ENCODE measurements around the gene SUSD3. TPM values are rescaled to one million over a fixed set of nuclear protein-coding genes. Genes with fewer than 3 reads are reported as not detected.

Gene SUSD3
- total and polyA plus RNA-seq, 2 donors (not counting 3 experiments of a cell fraction or from before 2014, with no cell fraction given), result not detected

- TF ChIP-seq GATA2 (IDR thresholded peaks at IDR 0.05; ENCODE audit: insufficient read depth, insufficient read length, low read depth, low read length), result no peak
- no peak for TF ChIP-seq MYC (IDR thresholded peaks at IDR 0.05; ENCODE audit: low read depth, low read length)
- no peak for TF ChIP-seq JUN (IDR thresholded peaks at IDR 0.05; ENCODE audit: borderline replicate concordance, insufficient read depth, insufficient read length, low read depth)
- TF ChIP-seq, protein P1, sequence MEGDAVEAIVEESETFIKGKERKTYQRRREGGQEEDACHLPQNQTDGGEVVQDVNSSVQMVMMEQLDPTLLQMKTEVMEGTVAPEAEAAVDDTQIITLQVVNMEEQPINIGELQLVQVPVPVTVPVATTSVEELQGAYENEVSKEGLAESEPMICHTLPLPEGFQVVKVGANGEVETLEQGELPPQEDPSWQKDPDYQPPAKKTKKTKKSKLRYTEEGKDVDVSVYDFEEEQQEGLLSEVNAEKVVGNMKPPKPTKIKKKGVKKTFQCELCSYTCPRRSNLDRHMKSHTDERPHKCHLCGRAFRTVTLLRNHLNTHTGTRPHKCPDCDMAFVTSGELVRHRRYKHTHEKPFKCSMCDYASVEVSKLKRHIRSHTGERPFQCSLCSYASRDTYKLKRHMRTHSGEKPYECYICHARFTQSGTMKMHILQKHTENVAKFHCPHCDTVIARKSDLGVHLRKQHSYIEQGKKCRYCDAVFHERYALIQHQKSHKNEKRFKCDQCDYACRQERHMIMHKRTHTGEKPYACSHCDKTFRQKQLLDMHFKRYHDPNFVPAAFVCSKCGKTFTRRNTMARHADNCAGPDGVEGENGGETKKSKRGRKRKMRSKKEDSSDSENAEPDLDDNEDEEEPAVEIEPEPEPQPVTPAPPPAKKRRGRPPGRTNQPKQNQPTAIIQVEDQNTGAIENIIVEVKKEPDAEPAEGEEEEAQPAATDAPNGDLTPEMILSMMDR (IDR thresholded peaks at IDR 0.05; ENCODE audit: extremely low read depth in 1 of 2, insufficient read depth in 1 of 2, low read depth in 1 of 2, low read length in 2 of 2), result no peak
- TF ChIP-seq, protein P2, sequence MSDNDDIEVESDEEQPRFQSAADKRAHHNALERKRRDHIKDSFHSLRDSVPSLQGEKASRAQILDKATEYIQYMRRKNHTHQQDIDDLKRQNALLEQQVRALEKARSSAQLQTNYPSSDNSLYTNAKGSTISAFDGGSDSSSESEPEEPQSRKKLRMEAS (IDR thresholded peaks at IDR 0.05; ENCODE audit: insufficient read depth, insufficient read length), result no peak
- Histone ChIP-seq H3K79me2 (ENCODE audit: control insufficient read depth, insufficient read depth, low read length) (no peaks in the 10 kb centered on the region), H4K20me1 (replicated peaks; ENCODE audit: control insufficient read depth, extremely low read depth, insufficient read depth, low read length) (no peaks in the 10 kb centered on the region), H3K4me3 (replicated peaks in 1 of 3; ENCODE audit: insufficient read depth in 1 of 3, low read depth in 1 of 3, low read length in 3 of 3) (no peak overlapping the region), H3K4me2 (ENCODE audit: insufficient read depth, low read length) (no peak overlapping the region), H2AFZ (ENCODE audit: low read depth, low read length) (no peak overlapping the region), H3K27me3 (ENCODE audit: control insufficient read depth in 2 of 2, insufficient read depth in 2 of 2, low read length in 2 of 2) (no peaks in the 10 kb centered on the region), H3K4me1 (ENCODE audit: control insufficient read depth, extremely low read depth, insufficient read depth, low read length) (no peaks in the 10 kb centered on the region), H3K9me1 (replicated peaks; ENCODE audit: control insufficient read depth, extremely low read depth, insufficient read depth, low read length) (no peaks in the 10 kb centered on the region), H3K9ac (replicated peaks; ENCODE audit: extremely low read depth, insufficient read depth, low read length) (no peak overlapping the region), H3K36me3 (ENCODE audit: control insufficient read depth in 2 of 2, extremely low read depth in 1 of 2, insufficient read depth in 2 of 2, low read length in 2 of 2) (no peaks in the 10 kb centered on the region), H3K9me3 (replicated peaks; ENCODE audit: control insufficient read depth, insufficient read depth, low read length) (no peaks in the 10 kb centered on the region), H3K27ac (ENCODE audit: insufficient read depth, low read depth, low read length) (no peak overlapping the region)
- intact Hi-C loops (cut with micrococcal nuclease) (no loop called here), dilution Hi-C loops (cut with MboI; ENCODE audit: extremely low pct_ligation_motif_present, low sequenced_read_pairs) (no loop called here)
- ChIA-PET POLR2A (no interaction called here), CTCF (interaction anchor here (0.9 kb wide), 1 partner anchor 217 kb away, joined by 3 read pairs; no protein-coding TSS in a partner anchor)
- FAIRE-seq (no peak), DNase-seq (ENCODE audit: low read depth, low spot score) (no peak)
- no TSS peak for BruUV-seq (replicated peaks)
Measured at GRCh38 chr9:93085676-93086075, 27.2 kb downstream of the SUSD3 start.

Data from endothelial cell of umbilical vein (primary cell).